ENCODE results near the gene RAB3A.

- TF ChIP-seq CTCF (IDR thresholded peaks at IDR 0.05) (peak in 3 of 6 experiments; percentile 24 to 43 (median 31)), POLR2A (IDR thresholded peaks at IDR 0.05) (no peak)
Observed at GRCh38 chr19:18202778-18203407, 949 bp downstream of the RAB3A start.
